Liver (tissue), 9 donors: ENCODE results near the gene PLA2G2F. TPM values are rescaled to one million over a fixed set of nuclear protein-coding genes. Genes with fewer than 3 reads are reported as not detected.

Experiments used
- DNase-seq: peaks from one replicate; pipeline ENCODE4 v3.0.0-alpha.2; 2017; ENCODE audit warnings: low spot score
- H3K27ac ChIP-seq, 2 donors: one replicate each; pipeline ENCODE4 v1.7.0; 2013; ENCODE audit warnings: inconsistent platforms in 2 of 2, low read length in 2 of 2, control low read depth in 1 of 2, low read depth in 1 of 2, mild to moderate bottlenecking in 1 of 2
- H3K27me3 ChIP-seq, 4 donors: one replicate each; pipeline versions ENCODE4 v1.6.1 to v1.7.0; 2013; ENCODE audit warnings: low read length in 3 of 4, inconsistent platforms in 1 of 4, mild to moderate bottlenecking in 1 of 4, moderate library complexity in 1 of 4; ENCODE audit not compliant: control insufficient read depth in 4 of 4, insufficient read depth in 4 of 4
- H3K36me3 ChIP-seq, 4 donors: one replicate each; pipeline versions ENCODE4 v1.6.1 to v1.7.0; 2013; ENCODE audit warnings: low read length in 3 of 4, mild to moderate bottlenecking in 3 of 4, low read depth in 1 of 4, moderate library complexity in 1 of 4; ENCODE audit not compliant: control insufficient read depth in 4 of 4, insufficient read depth in 3 of 4
- H3K4me1 ChIP-seq, 4 donors: one replicate each; pipeline versions ENCODE4 v1.6.1 to v1.7.0; 2013; ENCODE audit warnings: low read length in 3 of 4, mild to moderate bottlenecking in 3 of 4, moderate library complexity in 1 of 4; ENCODE audit not compliant: control insufficient read depth in 4 of 4, insufficient read depth in 4 of 4
- H3K4me3 ChIP-seq, 3 donors: one replicate each; pipeline versions ENCODE4 v1.6.1 to v1.7.0; 2013; ENCODE audit warnings: low read length in 3 of 3, control low read depth in 1 of 3, low read depth in 1 of 3, mild to moderate bottlenecking in 1 of 3
- H3K9ac ChIP-seq, 2 donors: one replicate each; pipeline ENCODE4 v1.7.0; 2013; ENCODE audit warnings: low read length in 2 of 2, mild to moderate bottlenecking in 2 of 2, moderate library complexity in 2 of 2, control low read depth in 1 of 2, low read depth in 1 of 2
- H3K9me3 ChIP-seq, 4 donors: one replicate each; pipeline versions ENCODE4 v1.6.1 to v1.7.0; 2013; ENCODE audit warnings: low read length in 3 of 4; ENCODE audit not compliant: control insufficient read depth in 4 of 4
- ATF3 ChIP-seq: IDR thresholded peaks from 2 replicates; pipeline ENCODE4 v1.6.1; 2016; ENCODE audit warnings: antibody characterized with exemption
- CTCF ChIP-seq: fragments of 150-350 bp; IDR thresholded peaks from 2 replicates; pipeline ENCODE4 v1.5.1; 2017; ENCODE audit warnings: improper control_type of control experiment, low read depth, low read length; ENCODE audit not compliant: missing input control
- EGR1 ChIP-seq, 2 donors: IDR thresholded peaks; 2 replicates each; pipeline ENCODE4 v1.6.1; 2016 to 2018; ENCODE audit warnings: antibody characterized with exemption in 2 of 2, low read depth in 2 of 2
- FOXA1 ChIP-seq: IDR thresholded peaks from 2 replicates; pipeline ENCODE4 v1.6.1; 2016; ENCODE audit warnings: antibody characterized with exemption
- FOXA2 ChIP-seq: IDR thresholded peaks from 2 replicates; pipeline ENCODE4 v1.6.1; 2016; ENCODE audit warnings: antibody characterized with exemption
- GABPA ChIP-seq, 2 donors: IDR thresholded peaks in 1 of 2; conservative IDR thresholded peaks in 1 of 2; 2 replicates each; pipeline ENCODE4 v1.6.1; 2016; ENCODE audit warnings: antibody characterized with exemption in 2 of 2, mild to moderate bottlenecking in 1 of 2, moderate library complexity in 1 of 2
- HNF4A ChIP-seq, 2 donors: conservative IDR thresholded peaks; 2 replicates each; pipeline ENCODE4 v1.6.1; 2016; ENCODE audit warnings: antibody characterized with exemption in 2 of 2, mild to moderate bottlenecking in 2 of 2
- HNF4G ChIP-seq: IDR thresholded peaks from 2 replicates; pipeline ENCODE4 v1.6.1; 2016; ENCODE audit warnings: antibody characterized with exemption
- JUND ChIP-seq, 2 donors: IDR thresholded peaks; 2 replicates each; pipeline ENCODE4 v1.6.1; 2016; ENCODE audit warnings: antibody characterized with exemption in 2 of 2
- MAX ChIP-seq: IDR thresholded peaks from 2 replicates; pipeline ENCODE4 v1.6.1; 2016; ENCODE audit warnings: antibody characterized with exemption
- NR2F2 ChIP-seq: IDR thresholded peaks from 2 replicates; pipeline ENCODE4 v1.6.1; 2016; ENCODE audit warnings: antibody characterized with exemption
- RAD21 ChIP-seq, 2 donors: IDR thresholded peaks; 2 replicates each; pipeline ENCODE4 v1.6.1; 2016; ENCODE audit warnings: antibody characterized with exemption in 2 of 2, mild to moderate bottlenecking in 2 of 2
- REST ChIP-seq: IDR thresholded peaks from 2 replicates; pipeline ENCODE4 v1.6.1; 2016; ENCODE audit warnings: antibody characterized with exemption, mild to moderate bottlenecking
- RXRA ChIP-seq, 2 donors: IDR thresholded peaks; 2 replicates each; pipeline ENCODE4 v1.6.1; 2017 to 2018; ENCODE audit warnings: antibody characterized with exemption in 2 of 2, mild to moderate bottlenecking in 1 of 2
- SP1 ChIP-seq: IDR thresholded peaks from 2 replicates; pipeline ENCODE4 v1.6.1; 2018; ENCODE audit warnings: antibody characterized with exemption, mild to moderate bottlenecking
- TAF1 ChIP-seq: conservative IDR thresholded peaks from 2 replicates; pipeline ENCODE4 v1.6.1; 2016; ENCODE audit warnings: antibody characterized with exemption, mild to moderate bottlenecking
- YY1 ChIP-seq: IDR thresholded peaks from 2 replicates; pipeline ENCODE4 v1.6.1; 2016; ENCODE audit warnings: antibody characterized with exemption, mild to moderate bottlenecking
- ZBTB33 ChIP-seq: IDR thresholded peaks from 2 replicates; pipeline ENCODE4 v1.6.1; 2016; ENCODE audit warnings: antibody characterized with exemption
- WGBS: extraction: QIAGEN DNeasy Blood & Tissue Kit; methylation state at CpG from one replicate; pipeline ENCODE4 v1.1.7; 2013; 5-methylcytosine and 5-hydroxymethylcytosine counted together
- polyA plus RNA-seq, 2 donors: library from polyadenylated mRNA; stranded (reverse) in 1 of 2; unstranded in 1 of 2; fragments of 200-250 nt in 1 of 2; fragments of >200 nt in 1 of 2; fragmentation: Nextera tagmentation in 1 of 2; extraction: Ambion mirVana in 1 of 2; gene quantifications; one replicate each; pipeline versions ENCODE4 v1.2.1 to v1.2.3, GENCODE V29; 2013 to 2015
- total RNA-seq, 2 donors: library from RNA; depleted of rRNA; stranded (reverse); fragments of >200 nt; gene quantifications; one replicate each; pipeline ENCODE4 v1.2.3, GENCODE V29; 2014
- donor health status: healthy.
- donor health status: healthy.
- donor health status: healthy.
- donor health status: healthy.
- donor health status: healthy.

PLA2G2F gene
- total and polyA plus RNA-seq, 4 donors = under 0.01 TPM; not detected in 3

- Histone ChIP-seq H3K27ac (no peak overlapping the region), H3K9ac (no peak overlapping the region), H3K27me3 (no peaks in the 10 kb centered on the region), H3K4me1 (no peaks in the 10 kb centered on the region), H3K36me3 (no peaks in the 10 kb centered on the region), H3K9me3 (no peaks in the 10 kb centered on the region), H3K4me3 (no peak overlapping the region)
- DNase-seq = no peak
- no peak for TF ChIP-seq RAD21 (IDR thresholded peaks at IDR 0.05)
- no peak for TF ChIP-seq EGR1 (IDR thresholded peaks at IDR 0.05; ENCODE audit: low read depth in 2 of 2)
- no peak for TF ChIP-seq HNF4A (conservative IDR thresholded peaks at IDR 0.05)
- TF ChIP-seq CTCF = no peak
- TF ChIP-seq ZBTB33 = no peak
- WGBS = 88% methylated on average over 7 of the region's 7 CpGs
Observed at GRCh38 chr1:20115916-20116315, 23.2 kb upstream of the PLA2G2F start.

- Histone ChIP-seq H3K9me3 (no peaks in the 10 kb centered on the region), H3K27ac (no peak overlapping the region), H3K4me1 (no peaks in the 10 kb centered on the region), H3K4me3 (no peak overlapping the region), H3K27me3 (no peaks in the 10 kb centered on the region), H3K36me3 (no peaks in the 10 kb centered on the region), H3K9ac (no peak overlapping the region)
- TF ChIP-seq RAD21 (IDR thresholded peaks at IDR 0.05) (no peak), FOXA1 (no peak), MAX (no peak)
- no peak for DNase-seq
Observed at GRCh38 chr1:20117236-20117635, 21.9 kb upstream of the PLA2G2F start.

- Histone ChIP-seq H3K4me3 (no peak within 1 kb of the TSS), H3K9ac (no peak within 1 kb of the TSS), H3K27me3 (no peaks in the 10 kb centered on the region), H3K27ac (no peak within 1 kb of the TSS), H3K9me3 (no peaks in the 10 kb centered on the region), H3K36me3 (no peaks in the 10 kb centered on the region), H3K4me1 (no peaks in the 10 kb centered on the region)
- 89% methylated on average over 2 of the region's 2 CpGs for WGBS
- DNase-seq = no peak
- TF ChIP-seq RXRA (IDR thresholded peaks at IDR 0.05) (no peak), JUND (IDR thresholded peaks at IDR 0.05) (no peak), NR2F2 (no peak), REST (no peak), FOXA1 (no peak), GABPA (IDR thresholded peaks at IDR 0.05 in 1 of 2, conservative IDR thresholded peaks at IDR 0.05 in 1 of 2) (no peak), RAD21 (IDR thresholded peaks at IDR 0.05) (no peak), FOXA2 (no peak), TAF1 (no peak), ZBTB33 (no peak), HNF4G (no peak), ATF3 (no peak), MAX (no peak), SP1 (no peak), YY1 (no peak), HNF4A (conservative IDR thresholded peaks at IDR 0.05) (no peak)
Observed at GRCh38 chr1:20119347-20119746, 19.8 kb upstream of the PLA2G2F start, which contains the start of gene PLA2G2D. Gene PLA2G2D, minus strand, starts transcription at chr1:20119536. Its CDS starts 38 bp downstream, at chr1:20119498.
